Measurements from ENCODE around the gene ACSS1. TPM values are rescaled to one million over a fixed set of nuclear protein-coding genes. Genes with fewer than 3 reads are reported as not detected.
A peak's percentile ranks its signal among the peaks of the same experiment; 100 is the strongest.

Gene ACSS1
- total RNA-seq, 1 experiment from 2014 or later, result 0.51 TPM

GRCh38 chr20:25057234-25058050 lies 497 bp downstream of the ACSS1 start:
- peak; percentile 25 for DNase-seq (ENCODE audit: unreplicated experiment)
- H3K27ac Mint-ChIP-seq (ENCODE audit: low read depth, unreplicated experiment), result no peak overlapping the region
- POLR2A ChIA-PET, result interaction anchor here (1.0 to 1.9 kb wide), 5 partner anchors 8 to 194 kb away, joined by 3 to 6 read pairs (median 4); partner anchors contain the start of gene PYGB
- CTCF ChIA-PET, result interaction anchor here (0.5 to 9.6 kb wide), 4 partner anchors 8 to 1386 kb away, joined by 3 to 500 read pairs (median 3); no protein-coding TSS in a partner anchor
- H3K9me3 Mint-ChIP-seq (ENCODE audit: unreplicated experiment), result no peaks in the 10 kb centered on the region
- H3K4me3 Mint-ChIP-seq (ENCODE audit: unreplicated experiment), result peak overlapping the region; percentile 62
- no peak for TF ChIP-seq CTCF (IDR thresholded peaks at IDR 0.05; ENCODE audit: unreplicated experiment)
- no peaks in the 10 kb centered on the region for H3K36me3 Mint-ChIP-seq (ENCODE audit: insufficient read depth, unreplicated experiment)
- intact Hi-C loops (cut with micrococcal nuclease), result no loop called here
- BruUV-seq (replicated peaks), result no TSS peak
- peaks cover 15% of the 10 kb centered on the region for H3K4me1 Mint-ChIP-seq (ENCODE audit: insufficient read depth, unreplicated experiment)
- peaks cover 26% of the 10 kb centered on the region for H3K27me3 Mint-ChIP-seq (ENCODE audit: insufficient read depth, unreplicated experiment)

- POLR2A ChIA-PET, result interaction anchor here (1.6 to 1.9 kb wide), 3 partner anchors 18 to 191 kb away, joined by 3 to 5 read pairs (median 4); partner anchors contain the start of gene PYGB
These were observed 1.2 kb downstream of the ACSS1 start for GRCh38 chr20:25056690-25057233.

GRCh38 chr20:25055711-25056495 lies 2.0 kb downstream of the ACSS1 start:
- no peaks in the 10 kb centered on the region for H3K9me3 Mint-ChIP-seq (ENCODE audit: unreplicated experiment)
- TF ChIP-seq CTCF (IDR thresholded peaks at IDR 0.05; ENCODE audit: unreplicated experiment), result no peak
- H3K4me3 Mint-ChIP-seq (ENCODE audit: unreplicated experiment), result peak overlapping the region; percentile 62
- POLR2A ChIA-PET, result interaction anchor here (0.9 to 1.8 kb wide), 5 partner anchors 11 to 123 kb away, joined by 3 to 4 read pairs (median 3); no protein-coding TSS in a partner anchor
- no peak overlapping the region for H3K27ac Mint-ChIP-seq (ENCODE audit: low read depth, unreplicated experiment)
- CTCF ChIA-PET, result interaction anchor here (0.8 to 1.8 kb wide), 5 partner anchors 10 to 66 kb away, joined by 3 to 8 read pairs (median 4); no protein-coding TSS in a partner anchor
- no peak for DNase-seq (ENCODE audit: unreplicated experiment)
- no TSS peak for BruUV-seq (replicated peaks)
- H3K36me3 Mint-ChIP-seq (ENCODE audit: insufficient read depth, unreplicated experiment), result no peaks in the 10 kb centered on the region
- H3K27me3 Mint-ChIP-seq (ENCODE audit: insufficient read depth, unreplicated experiment), result peaks cover 21% of the 10 kb centered on the region
- H3K4me1 Mint-ChIP-seq (ENCODE audit: insufficient read depth, unreplicated experiment), result peaks cover 19% of the 10 kb centered on the region
- intact Hi-C loops (cut with micrococcal nuclease), result no loop called here

More at GRCh38 chr20:25056690-25057233, 1.2 kb downstream of the ACSS1 start:
- H3K36me3 Mint-ChIP-seq (ENCODE audit: insufficient read depth, unreplicated experiment), result no peaks in the 10 kb centered on the region
- peak overlapping the region; percentile 62 for H3K4me3 Mint-ChIP-seq (ENCODE audit: unreplicated experiment)
- H3K9me3 Mint-ChIP-seq (ENCODE audit: unreplicated experiment), result no peaks in the 10 kb centered on the region
- H3K27ac Mint-ChIP-seq (ENCODE audit: low read depth, unreplicated experiment), result no peak overlapping the region
- CTCF ChIA-PET, result interaction anchor here (0.7 to 1.6 kb wide), 2 partner anchors 8 to 63 kb away, joined by 3 to 8 read pairs; no protein-coding TSS in a partner anchor
- peaks cover 20% of the 10 kb centered on the region for H3K4me1 Mint-ChIP-seq (ENCODE audit: insufficient read depth, unreplicated experiment)
- intact Hi-C loops (cut with micrococcal nuclease), result no loop called here
- TF ChIP-seq CTCF (IDR thresholded peaks at IDR 0.05; ENCODE audit: unreplicated experiment), result no peak
- H3K27me3 Mint-ChIP-seq (ENCODE audit: insufficient read depth, unreplicated experiment), result peaks cover 21% of the 10 kb centered on the region
- no peak for DNase-seq (ENCODE audit: unreplicated experiment)
- no TSS peak for BruUV-seq (replicated peaks)

All from MCF 10A (cell line).